ES-I3 (cell line): ENCODE measurements around the gene TTC27.
"Not testable (repeated sequence)": the region's sequence is repeated elsewhere in the genome, so short reads cannot be mapped to it uniquely, and the experiment has no call there.

Experiments
- H3K36me3 ChIP-seq: 2 replicates; pipeline ENCODE4 v1.6.1; 2013; ENCODE audit warnings: mild to moderate bottlenecking, low read length, control low read depth, moderate library complexity; ENCODE audit not compliant: insufficient read depth
- H3K4me1 ChIP-seq: 2 replicates; pipeline ENCODE4 v1.6.1; 2013; ENCODE audit warnings: mild to moderate bottlenecking, control low read depth, low read length; ENCODE audit not compliant: insufficient read depth
- H3K9ac ChIP-seq: 2 replicates; pipeline ENCODE4 v1.6.1; 2013; ENCODE audit warnings: low read depth, mild to moderate bottlenecking, low read length, moderate library complexity
- H3K9me3 ChIP-seq: 2 replicates; pipeline ENCODE4 v1.6.1; 2013; ENCODE audit warnings: mild to moderate bottlenecking, low read length, moderate library complexity; ENCODE audit not compliant: control insufficient read depth, insufficient read depth

Gene TTC27

GRCh38 chr2:32719933-32720716 lies 92.3 kb downstream of the TTC27 start:
- no peak overlapping the region for H3K9ac ChIP-seq
- no peaks in the 10 kb centered on the region for H3K4me1 ChIP-seq
- H3K36me3 ChIP-seq: no peaks in the 10 kb centered on the region
- no peaks in the 10 kb centered on the region for H3K9me3 ChIP-seq

- no peaks in the 10 kb centered on the region for H3K36me3 ChIP-seq
- no peak overlapping the region for H3K9ac ChIP-seq
- H3K9me3 ChIP-seq: no peaks in the 10 kb centered on the region
- H3K4me1 ChIP-seq: no peaks in the 10 kb centered on the region
Observed at GRCh38 chr2:32720771-32721170, 92.9 kb downstream of the TTC27 start.

DNA sequence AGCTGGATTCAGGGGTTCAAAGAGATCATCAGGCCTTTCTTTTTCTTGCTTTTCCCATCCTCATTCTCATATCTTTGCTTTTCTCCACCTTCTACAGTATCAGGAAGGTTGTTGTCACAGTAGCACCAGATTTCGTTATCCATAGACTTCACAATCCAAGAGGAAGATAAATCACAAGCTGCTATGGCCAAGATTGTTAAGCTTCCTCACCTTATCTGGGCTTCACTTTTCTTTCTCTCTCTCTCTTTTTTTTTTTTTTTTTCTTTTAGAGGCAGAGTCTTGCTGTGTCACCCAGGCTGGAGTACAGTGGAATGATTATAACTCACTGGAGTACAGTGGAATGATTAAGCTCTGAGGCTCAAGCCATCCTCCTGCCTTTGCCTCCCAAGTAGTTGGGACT lies 93.5 kb downstream of the TTC27 start:
- Histone ChIP-seq H3K4me1 (no peaks in the 10 kb centered on the region), H3K36me3 (no peaks in the 10 kb centered on the region), H3K9me3 (no peaks in the 10 kb centered on the region), H3K9ac (no peak overlapping the region)

DNA sequence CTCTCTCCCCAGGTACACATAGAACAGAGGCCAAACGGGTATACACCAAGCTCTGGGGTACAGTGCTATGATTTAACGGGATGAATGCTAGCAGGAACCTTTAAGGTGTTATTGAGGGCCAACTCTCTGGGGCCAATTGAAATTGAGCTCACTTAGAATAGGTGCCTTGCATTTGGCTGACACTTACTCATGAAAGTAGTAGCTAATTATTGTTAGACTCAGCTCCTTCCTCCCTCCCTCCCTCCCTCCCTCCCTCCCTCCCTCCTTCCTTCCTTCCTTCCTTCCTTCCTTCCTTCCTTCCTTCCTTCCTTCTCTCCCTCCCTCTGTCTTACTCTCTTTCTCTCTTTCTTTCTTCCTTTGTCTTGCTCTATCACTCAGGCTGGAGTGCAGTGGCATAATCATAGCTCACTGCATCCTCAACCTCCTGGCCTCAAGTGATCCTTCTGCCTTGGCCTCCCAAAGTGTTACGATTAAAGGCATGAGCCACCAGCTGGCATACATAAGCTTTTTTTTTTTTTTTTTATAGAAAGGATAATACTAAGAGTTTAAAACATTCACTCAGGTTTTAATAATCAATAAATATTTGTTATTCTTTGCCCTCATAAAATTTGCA lies 95.7 kb downstream of the TTC27 start:
- no peak overlapping the region for H3K9ac ChIP-seq
- H3K36me3 ChIP-seq: no peaks in the 10 kb centered on the region; the same call in 1 of the 2 replicates
- H3K4me1 ChIP-seq: no peaks in the 10 kb centered on the region
- no peaks in the 10 kb centered on the region for H3K9me3 ChIP-seq

DNA sequence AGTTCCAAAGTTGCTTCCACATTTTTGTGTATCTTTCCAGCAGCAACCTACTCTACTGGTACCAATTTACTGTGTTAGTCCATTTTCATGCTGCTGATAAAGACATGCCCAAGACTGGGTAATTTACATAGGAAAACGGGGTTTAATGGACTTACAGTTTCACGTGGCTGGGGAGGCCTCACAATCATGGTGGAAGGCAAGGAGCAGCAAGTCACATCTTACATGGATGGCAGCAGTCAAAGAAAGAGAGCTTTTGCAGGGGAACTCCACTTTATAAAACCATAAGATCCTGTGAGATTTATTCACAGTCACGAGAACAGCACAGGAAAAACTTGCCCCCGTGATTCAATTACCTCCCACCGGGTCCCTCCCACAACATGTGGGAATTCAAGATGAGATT lies 98.8 kb downstream of the TTC27 start:
- not testable (repeated sequence) for H3K9ac ChIP-seq, H3K36me3 ChIP-seq, H3K9me3 ChIP-seq, H3K4me1 ChIP-seq

DNA sequence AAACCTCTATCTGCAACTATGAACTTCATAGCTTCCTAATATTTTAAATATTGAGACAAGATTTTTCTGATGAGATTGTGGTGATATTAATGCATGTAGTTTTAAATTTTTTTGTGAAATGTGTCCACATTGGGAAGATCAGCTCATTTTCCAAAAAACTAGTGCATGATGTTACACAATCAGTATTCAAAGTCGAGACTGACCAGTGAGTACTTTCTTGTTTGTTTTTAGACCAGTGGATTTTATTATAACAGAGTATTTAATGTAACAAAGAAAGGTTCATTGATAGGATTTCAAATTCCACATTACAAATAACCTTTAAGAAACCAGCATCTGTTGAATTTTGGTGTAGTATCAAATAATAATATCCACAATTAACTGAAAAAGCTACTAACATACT lies 99.3 kb downstream of the TTC27 start:
- H3K9ac ChIP-seq: no peak overlapping the region
- no peaks in the 10 kb centered on the region for H3K9me3 ChIP-seq
- no peaks in the 10 kb centered on the region; the same call in 1 of the 2 replicates for H3K36me3 ChIP-seq
- no peaks in the 10 kb centered on the region for H3K4me1 ChIP-seq

DNA sequence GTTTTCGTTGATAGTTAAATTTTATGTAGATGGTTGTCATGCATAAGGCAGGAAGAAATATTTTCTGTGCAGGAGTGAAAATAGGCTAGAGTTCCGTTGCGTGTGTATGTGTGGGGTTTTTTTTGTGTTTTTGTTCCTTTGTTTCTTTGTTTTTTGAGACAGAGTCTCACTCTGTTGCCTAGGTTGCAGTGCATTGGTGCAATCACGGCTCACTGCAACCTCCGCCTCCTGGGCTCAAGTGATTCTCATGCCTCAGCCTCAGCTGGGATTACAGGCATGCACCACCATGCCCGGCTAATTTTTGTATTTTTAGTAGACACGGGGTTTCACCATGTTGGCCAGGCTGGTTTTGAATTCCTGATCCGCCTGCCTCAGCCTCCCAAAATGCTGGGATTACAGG lies 103.1 kb downstream of the TTC27 start:
- not testable (repeated sequence) for H3K4me1 ChIP-seq, H3K9me3 ChIP-seq, H3K9ac ChIP-seq, H3K36me3 ChIP-seq

GRCh38 chr2:32732120-32732519 lies 104.3 kb downstream of the TTC27 start:
- Histone ChIP-seq H3K4me1 (no peaks in the 10 kb centered on the region), H3K9me3 (no peaks in the 10 kb centered on the region), H3K9ac (no peak overlapping the region), H3K36me3 (no peaks in the 10 kb centered on the region)

GRCh38 chr2:32732912-32733472 lies 105.1 kb downstream of the TTC27 start:
- Histone ChIP-seq H3K9ac (no peak overlapping the region), H3K9me3 (no peaks in the 10 kb centered on the region), H3K36me3 (no peaks in the 10 kb centered on the region), H3K4me1 (no peaks in the 10 kb centered on the region)

- Histone ChIP-seq H3K36me3 (no peaks in the 10 kb centered on the region), H3K9ac (no peak overlapping the region), H3K9me3 (no peaks in the 10 kb centered on the region), H3K4me1 (no peaks in the 10 kb centered on the region)
Observed at GRCh38 chr2:32735348-32735747, 107.5 kb downstream of the TTC27 start.

DNA sequence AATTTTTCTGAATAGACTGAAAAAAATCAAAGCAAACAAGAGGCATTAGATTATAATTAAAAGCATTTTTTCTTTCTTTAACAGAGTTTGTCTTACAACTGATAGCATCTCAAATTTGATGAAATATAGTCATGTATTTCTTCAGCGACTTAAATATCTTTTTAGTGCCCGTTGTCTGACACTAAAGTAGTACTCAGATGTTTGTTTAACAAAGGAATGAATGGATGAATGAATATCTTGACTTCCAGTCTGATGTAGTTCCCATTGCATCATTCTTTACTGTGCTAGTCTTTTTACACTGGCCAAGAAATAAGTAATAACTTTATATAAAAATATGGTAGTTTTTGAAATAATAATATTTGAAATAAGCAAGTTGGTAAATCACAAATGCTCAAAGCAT lies 111.1 kb downstream of the TTC27 start:
- no peaks in the 10 kb centered on the region for H3K4me1 ChIP-seq
- H3K9me3 ChIP-seq: no peaks in the 10 kb centered on the region
- no peaks in the 10 kb centered on the region for H3K36me3 ChIP-seq
- no peak overlapping the region for H3K9ac ChIP-seq

GRCh38 chr2:32739664-32740063 lies 111.8 kb downstream of the TTC27 start:
- Histone ChIP-seq H3K9ac (no peak overlapping the region), H3K36me3 (no peaks in the 10 kb centered on the region), H3K9me3 (no peaks in the 10 kb centered on the region), H3K4me1 (no peaks in the 10 kb centered on the region)

- Histone ChIP-seq H3K4me1 (no peaks in the 10 kb centered on the region), H3K9me3 (no peaks in the 10 kb centered on the region), H3K9ac (no peak overlapping the region), H3K36me3 (no peaks in the 10 kb centered on the region)
Observed at GRCh38 chr2:32741575-32741974, 113.7 kb downstream of the TTC27 start.

- no peak overlapping the region for H3K9ac ChIP-seq
- no peaks in the 10 kb centered on the region for H3K9me3 ChIP-seq
- H3K36me3 ChIP-seq: no peaks in the 10 kb centered on the region
- no peaks in the 10 kb centered on the region for H3K4me1 ChIP-seq
Observed at GRCh38 chr2:32742376-32742775, 114.5 kb downstream of the TTC27 start.
